HCT116 (cell line): ENCODE results near the gene OR2A25.

ENCODE experiments used
- ATF3 ChIP-seq: IDR thresholded peaks from 2 replicates; pipeline ENCODE4 v1.6.1; 2012
- CBX3 ChIP-seq: IDR thresholded peaks from 2 replicates; pipeline ENCODE4 v1.6.1; 2012; ENCODE audit warnings: low read depth
- CTCF ChIP-seq, 3 experiments: fragments of 200-600 bp in 1 of 3; sonication (generic) in 1 of 3; IDR thresholded peaks in 2 of 3; conservative IDR thresholded peaks in 1 of 3; 2 replicates each; pipeline ENCODE4 v1.5.1; 2012 to 2017; ENCODE audit warnings: low read depth in 2 of 3, low read length in 2 of 3, antibody characterized with exemption in 1 of 3, borderline replicate concordance in 1 of 3, control low read depth in 1 of 3, mild to moderate bottlenecking in 1 of 3, mixed read lengths in 1 of 3, mixed run types in 1 of 3, moderate library complexity in 1 of 3; ENCODE audit not compliant: insufficient read depth in 1 of 3
- EZH2 ChIP-seq: fragments of 200-600 bp; sonication (generic); IDR thresholded peaks from 2 replicates; pipeline ENCODE4 v1.6.1; 2017; ENCODE audit warnings: antibody characterized with exemption, mixed run types
- FOSL1 ChIP-seq: IDR thresholded peaks from 2 replicates; pipeline ENCODE4 v1.6.1; 2012; ENCODE audit warnings: low read depth
- JUND ChIP-seq: IDR thresholded peaks from 2 replicates; pipeline ENCODE4 v1.6.1; 2012
- POLR2A ChIP-seq: IDR thresholded peaks from 2 replicates; pipeline ENCODE4 v1.7.0; 2011; ENCODE audit warnings: borderline replicate concordance; ENCODE audit not compliant: insufficient read depth, insufficient read length; ENCODE audit errors: extremely low read depth
- POLR2AphosphoS5 ChIP-seq: IDR thresholded peaks from 2 replicates; pipeline ENCODE4 v1.6.1; 2011; ENCODE audit warnings: mild to moderate bottlenecking, low read depth, low read length, moderate library complexity
- RAD21 ChIP-seq: IDR thresholded peaks from 2 replicates; pipeline ENCODE4 v1.6.1; 2012; ENCODE audit warnings: low read depth, mild to moderate bottlenecking
- SIN3A ChIP-seq: IDR thresholded peaks from 2 replicates; pipeline ENCODE4 v1.6.1; 2012; ENCODE audit warnings: low read depth
- SP1 ChIP-seq: IDR thresholded peaks from 2 replicates; pipeline ENCODE4 v1.6.1; 2012; ENCODE audit warnings: low read depth
- SRF ChIP-seq: IDR thresholded peaks from 2 replicates; pipeline ENCODE4 v1.6.1; 2012; ENCODE audit warnings: low read depth
- TCF7L2 ChIP-seq: IDR thresholded peaks from 2 replicates; pipeline ENCODE4 v1.7.0; 2011; ENCODE audit warnings: borderline replicate concordance, inconsistent platforms; ENCODE audit not compliant: insufficient read depth, insufficient read length; ENCODE audit errors: extremely low read depth
- ZFX ChIP-seq: fragments of 450-650 bp; IDR thresholded peaks from 2 replicates; pipeline ENCODE4 v1.6.1; 2017

- TF ChIP-seq CTCF (IDR thresholded peaks at IDR 0.05 in 2 of 3, conservative IDR thresholded peaks at IDR 0.05 in 1 of 3; ENCODE audit: borderline replicate concordance in 1 of 3, insufficient read depth in 1 of 3, low read depth in 2 of 3, low read length in 2 of 3) = no peak
- TF ChIP-seq FOSL1 = no peak
- no peak for TF ChIP-seq POLR2A
- TF ChIP-seq ZFX = no peak
- no peak for TF ChIP-seq POLR2AphosphoS5
- no peak for TF ChIP-seq JUND
- TF ChIP-seq SIN3A = no peak
- no peak for TF ChIP-seq EZH2
- no peak for TF ChIP-seq CBX3
- TF ChIP-seq SRF = no peak
- no peak for TF ChIP-seq SP1
- TF ChIP-seq RAD21 = no peak
- no peak for TF ChIP-seq ATF3
- TF ChIP-seq TCF7L2 = no peak
Observed at GRCh38 chr7:144113651-144114050, 44.0 kb downstream of the OR2A25 start.
